Activated CD8-positive, alpha-beta T cell treated with anti-CD3 and anti-CD28 coated beads for 36 hours (primary cell): Measurements from ENCODE around the gene RB1. TPM values are rescaled to one million over a fixed set of nuclear protein-coding genes. Genes with fewer than 3 reads are reported as not detected.

Source experiments
- ATAC-seq: fragments of 200-7000 bp; cut with Tn5 transposase; one replicate; pipeline ENCODE4 v1.10.0; 2021; ENCODE audit warnings: mild to moderate bottlenecking, moderate library complexity
- CTCF ChIA-PET: fragments of 350-600 bp; sonication (Branson Sonifier 250); formaldehyde crosslinking; loops from one replicate; lab custom pipeline; 2021; ENCODE audit warnings: antibody characterized with exemption; lab: Charles Lee
- POLR2A ChIA-PET: fragments of 350-600 bp; sonication (Branson Sonifier 250); formaldehyde crosslinking; loops from one replicate; lab custom pipeline; 2021; ENCODE audit warnings: antibody characterized with exemption; lab: Charles Lee
- DNase-seq: peaks from one replicate; pipeline ENCODE4 v3.0.0-alpha.2; 2020
- H3K27ac Mint-ChIP-seq: one replicate; pipeline ENCODE4 v1.8.0; 2021; ENCODE audit warnings: mild to moderate bottlenecking, mixed read lengths
- H3K27me3 Mint-ChIP-seq: one replicate; pipeline ENCODE4 v1.8.0; 2021; ENCODE audit warnings: mixed read lengths
- H3K36me3 Mint-ChIP-seq: one replicate; pipeline ENCODE4 v1.8.0; 2021; ENCODE audit warnings: low read depth, mixed read lengths
- H3K4me1 Mint-ChIP-seq: one replicate; pipeline ENCODE4 v1.8.0; 2021; ENCODE audit warnings: low read depth, mixed read lengths
- H3K4me3 Mint-ChIP-seq: one replicate; pipeline ENCODE4 v1.8.0; 2021; ENCODE audit warnings: mild to moderate bottlenecking, moderate library complexity, mixed read lengths
- H3K9me3 Mint-ChIP-seq: one replicate; pipeline ENCODE4 v1.8.0; 2021; ENCODE audit warnings: mixed read lengths
- CTCF ChIP-seq: fragments of 200-600 bp; IDR thresholded peaks from one replicate; pipeline ENCODE4 v1.8.0; 2022; ENCODE audit warnings: antibody characterized with exemption, mild to moderate bottlenecking
- intact Hi-C: fragments of 100-400 bp; cut with micrococcal nuclease; formaldehyde crosslinking; loops from one replicate; pipeline ENCODE4 v1.10.0; 2022
- total RNA-seq, 2 experiments: library from RNA; stranded (reverse); gene quantifications; one replicate each; pipeline ENCODE4 v1.2.3, GENCODE V29; 2021

RB1 gene
- total RNA-seq, 2 experiments from 2014 or later = 26.4 to 29.2 TPM

DNA sequence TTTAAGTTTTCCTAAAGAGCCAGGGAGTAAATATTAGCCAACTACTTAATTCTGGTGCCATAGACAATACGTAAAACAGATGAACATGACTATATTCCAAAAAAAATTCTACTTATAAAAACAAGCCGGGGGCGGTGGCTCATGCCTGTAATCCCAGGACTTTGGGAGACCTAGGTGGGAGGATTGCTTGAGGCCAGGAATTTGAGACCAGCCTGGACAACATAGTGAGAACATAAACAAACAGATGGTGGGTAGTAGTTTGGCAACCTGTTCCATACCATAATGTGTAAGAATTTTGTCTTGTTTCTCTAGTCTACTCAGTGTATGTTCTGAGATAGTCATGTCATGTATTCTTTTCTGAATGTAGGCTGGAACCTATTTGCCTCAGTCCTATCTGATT, 45.1 kb upstream of the RB1 start:
- POLR2A ChIA-PET = no interaction called here
- H3K27ac Mint-ChIP-seq = peak overlapping the region; percentile 48
- no peak for TF ChIP-seq CTCF
- DNase-seq (no peak), ATAC-seq (no peak)
- peaks cover 60% of the 10 kb centered on the region for H3K4me1 Mint-ChIP-seq
- intact Hi-C loops = no loop called here
- CTCF ChIA-PET = no interaction called here
- peaks cover 67% of the 10 kb centered on the region for H3K36me3 Mint-ChIP-seq
- H3K9me3 Mint-ChIP-seq = no peaks in the 10 kb centered on the region
- no peak overlapping the region for H3K4me3 Mint-ChIP-seq
- no peaks in the 10 kb centered on the region for H3K27me3 Mint-ChIP-seq

GRCh38 chr13:48260970-48261369, 42.6 kb upstream of the RB1 start:
- Mint-ChIP-seq H3K36me3 (peaks cover 56% of the 10 kb centered on the region), H3K4me1 (peaks cover 73% of the 10 kb centered on the region), H3K4me3 (no peak overlapping the region), H3K27ac (no peak overlapping the region), H3K27me3 (no peaks in the 10 kb centered on the region), H3K9me3 (no peaks in the 10 kb centered on the region)
- intact Hi-C loops = no loop called here
- no peak for DNase-seq
- TF ChIP-seq CTCF = no peak
- ChIA-PET CTCF (no interaction called here), POLR2A (no interaction called here)
- ATAC-seq = no peak

DNA sequence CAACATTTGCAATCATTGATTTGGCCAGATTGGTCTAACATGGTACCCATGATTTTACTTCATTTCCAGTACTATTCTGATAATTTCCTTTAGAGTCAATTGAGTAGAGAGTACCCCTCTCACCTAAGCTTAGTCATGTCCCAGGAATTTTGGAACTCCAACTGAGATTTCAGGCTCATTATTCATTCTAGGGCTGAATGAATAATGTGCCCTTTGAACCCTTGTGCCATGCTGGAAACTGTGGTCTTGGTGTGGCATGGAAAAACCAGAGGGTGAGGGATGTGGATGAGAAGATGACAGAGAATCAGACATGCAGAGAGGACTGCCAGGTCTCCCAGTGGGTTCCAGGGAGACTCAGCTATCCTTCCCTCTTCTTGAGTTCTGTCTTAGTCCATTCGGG, 40.4 kb upstream of the RB1 start:
- POLR2A ChIA-PET = interaction anchor here (1.0 to 1.1 kb wide), 3 partner anchors 9 to 42 kb away, joined by 3 read pairs; no protein-coding TSS in a partner anchor
- H3K4me1 Mint-ChIP-seq = peaks cover 72% of the 10 kb centered on the region
- H3K36me3 Mint-ChIP-seq = peaks cover 47% of the 10 kb centered on the region

GRCh38 chr13:48264058-48264457, 39.5 kb upstream of the RB1 start:
- Mint-ChIP-seq H3K27me3 (no peaks in the 10 kb centered on the region), H3K9me3 (no peaks in the 10 kb centered on the region), H3K4me1 (peaks cover 65% of the 10 kb centered on the region), H3K27ac (peak overlapping the region; percentile 5), H3K36me3 (peaks cover 41% of the 10 kb centered on the region), H3K4me3 (no peak overlapping the region)
- DNase-seq (no peak), ATAC-seq (no peak)
- POLR2A ChIA-PET = interaction anchor here (1.1 kb wide), 1 partner anchor 10 kb away, joined by 3 read pairs; no protein-coding TSS in a partner anchor
- CTCF ChIA-PET = interaction anchor here (1.3 to 3.9 kb wide), 3 partner anchors 13 to 137 kb away, joined by 3 to 19 read pairs (median 7); no protein-coding TSS in a partner anchor
- no peak for TF ChIP-seq CTCF
- intact Hi-C loops = no loop called here

More for the DNA sequence above, 40.4 kb upstream of the RB1 start:
- TF ChIP-seq CTCF = no peak
- CTCF ChIA-PET = no interaction called here
- DNase-seq (no peak), ATAC-seq (no peak)
- intact Hi-C loops = no loop called here
- H3K27ac Mint-ChIP-seq = no peak overlapping the region
- H3K9me3 Mint-ChIP-seq = no peaks in the 10 kb centered on the region
- no peaks in the 10 kb centered on the region for H3K27me3 Mint-ChIP-seq
- no peak overlapping the region for H3K4me3 Mint-ChIP-seq

- Mint-ChIP-seq H3K27ac (peak overlapping the region; percentile 87), H3K36me3 (peaks cover 31% of the 10 kb centered on the region)
Measured at GRCh38 chr13:48265217-48265815, 38.2 kb upstream of the RB1 start.

More at GRCh38 chr13:48265217-48265815, 38.2 kb upstream of the RB1 start:
- CTCF ChIA-PET = interaction anchor here (1.3 to 3.9 kb wide), 5 partner anchors 12 to 138 kb away, joined by 3 to 19 read pairs (median 4); no protein-coding TSS in a partner anchor
- ATAC-seq = peak; percentile 78
- Mint-ChIP-seq H3K4me3 (peak overlapping the region; percentile 18), H3K4me1 (peaks cover 55% of the 10 kb centered on the region), H3K27me3 (no peaks in the 10 kb centered on the region), H3K9me3 (no peaks in the 10 kb centered on the region)
- peak; percentile 62 for DNase-seq
- no peak for TF ChIP-seq CTCF
- intact Hi-C loops = no loop called here
- POLR2A ChIA-PET = interaction anchor here (0.7 to 1.1 kb wide), 4 partner anchors 9 to 21 kb away, joined by 3 to 5 read pairs (median 4); no protein-coding TSS in a partner anchor
